Measurements from ENCODE around the gene ATP5IF1. TPM values are rescaled to one million over a fixed set of nuclear protein-coding genes. Genes with fewer than 3 reads are reported as not detected.

Gene ATP5IF1
- total RNA-seq, 6 donors from 2014 or later = 86.1 to 320 (median 186) TPM

DNA sequence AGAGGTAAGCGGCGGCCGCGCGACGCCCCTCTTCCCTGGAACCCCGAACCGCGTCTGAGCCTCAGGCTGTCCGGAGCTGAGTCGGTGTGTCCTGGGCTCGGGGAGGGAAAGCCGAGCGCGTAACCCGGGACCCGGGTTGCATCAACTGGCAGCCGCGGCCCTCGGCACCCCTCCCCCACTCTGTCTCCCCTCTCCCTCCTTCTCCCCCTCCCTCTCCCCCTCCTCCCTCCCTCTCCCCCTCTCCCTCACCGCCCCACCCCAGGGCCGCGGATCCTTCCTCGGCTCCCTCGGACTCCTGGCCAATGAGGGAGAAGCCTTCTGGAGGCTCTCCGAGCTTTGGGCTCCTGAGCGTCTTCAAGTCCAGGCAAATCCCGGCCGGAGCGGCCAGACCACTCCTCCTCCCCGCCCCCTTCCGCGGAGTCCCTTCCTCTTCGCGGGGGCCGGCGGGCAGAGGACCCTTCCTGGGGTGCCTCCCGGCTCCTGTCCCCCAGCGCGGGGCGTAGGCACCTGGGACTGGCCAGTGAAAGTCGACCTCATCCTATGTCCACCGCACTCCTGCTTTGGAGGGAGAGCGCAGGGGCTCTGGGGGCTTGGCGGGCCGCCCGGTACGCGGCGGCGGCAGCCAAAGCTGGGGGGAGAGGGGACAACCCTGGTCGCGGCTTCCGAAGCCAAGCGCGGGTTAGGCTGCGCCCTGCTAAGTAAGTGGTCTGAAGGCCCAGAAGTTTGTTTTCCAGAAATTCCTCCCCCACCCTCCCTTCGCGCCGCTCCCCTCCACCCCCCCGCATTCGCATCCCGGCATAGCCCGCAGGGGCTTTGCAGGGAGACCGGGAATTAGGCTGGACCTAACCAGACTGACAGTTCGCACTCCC lies 24.2 kb downstream of the ATP5IF1 start:
- ATAC-seq (ENCODE audit: low FRiP score in 2 of 2) = peak; percentile 83 to 86

DNA sequence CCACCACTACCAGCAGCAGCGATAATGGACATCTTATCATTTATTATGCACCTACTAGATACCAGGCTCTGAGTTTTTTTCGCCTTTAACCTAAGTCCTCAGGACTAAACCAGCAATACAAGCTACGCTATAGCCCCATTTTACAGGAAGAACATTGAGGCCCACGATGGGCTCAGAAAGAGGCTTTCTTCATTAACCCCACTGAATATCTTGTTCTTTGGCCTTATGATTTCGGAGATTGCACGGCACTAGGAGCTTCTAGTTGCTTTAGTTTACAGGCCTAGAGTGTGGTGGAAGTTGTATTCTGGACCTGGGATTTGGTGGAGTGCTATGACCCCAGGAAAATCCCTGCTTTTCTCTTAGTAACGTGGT lies 24.9 kb downstream of the ATP5IF1 start:
- peak overlapping the region in 1 of 4 donors; percentile 92 for H3K27ac ChIP-seq
- 71% methylated on average over 7 of the region's 7 CpGs for WGBS, 2 donors
- ATAC-seq (ENCODE audit: low FRiP score in 2 of 2) = no peak

More for the DNA sequence above, 24.2 kb downstream of the ATP5IF1 start:
- H3K4me1 ChIP-seq = peaks cover 15 to 32% (median 26%) of the 10 kb centered on the region in 4 donors
- H3K27me3 ChIP-seq = no peaks in the 10 kb centered on the region
- TF ChIP-seq POLR2AphosphoS5 (IDR thresholded peaks at IDR 0.05) = peak in 1 of 2 donors; percentile 33
- TF ChIP-seq EP300 (IDR thresholded peaks at IDR 0.05) = no peak
- no peaks in the 10 kb centered on the region for H3K36me3 ChIP-seq
- peak overlapping the region; percentile 89 to 93 (median 90) for H3K27ac ChIP-seq
- 3% methylated on average over 19 to 36 of the region's 66 CpGs for WGBS, 2 donors
- peak; percentile 87 to 89 for DNase-seq
- no peaks in the 10 kb centered on the region for H3K9me3 ChIP-seq
- H3K4me3 ChIP-seq = peak overlapping the region; percentile 68 to 95 (median 86)

DNA sequence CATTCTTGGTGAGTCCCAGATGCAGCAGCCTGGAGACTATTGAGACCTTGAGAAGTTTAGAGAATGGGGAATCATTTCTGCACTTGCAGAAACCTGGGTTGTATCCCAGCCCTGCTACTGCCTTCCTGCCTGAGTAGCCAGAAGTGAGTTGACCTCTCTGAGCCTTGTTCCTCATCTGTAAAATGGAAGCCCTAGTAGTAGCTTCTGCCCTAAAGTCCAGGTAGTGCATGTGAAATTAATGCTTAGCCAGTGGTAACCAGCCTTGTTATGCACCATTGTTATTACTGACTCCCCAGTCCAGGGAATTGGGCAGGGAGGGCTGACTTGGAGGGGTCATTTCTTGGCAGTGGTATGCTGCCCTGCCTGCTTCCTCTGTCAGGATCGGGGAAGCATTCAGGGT lies 29.0 kb downstream of the ATP5IF1 start:
- peaks cover 9 to 31% (median 20%) of the 10 kb centered on the region in 4 donors for H3K4me1 ChIP-seq
- no peak overlapping the region for H3K27ac ChIP-seq
- DNase-seq = no peak
- H3K36me3 ChIP-seq = peaks cover 0 to 3% (median 0%) of the 10 kb centered on the region in 4 donors
- no peak for ATAC-seq (ENCODE audit: low FRiP score in 2 of 2)
- no peak overlapping the region for H3K4me3 ChIP-seq
- no peaks in the 10 kb centered on the region for H3K27me3 ChIP-seq
- no peaks in the 10 kb centered on the region for H3K9me3 ChIP-seq
- 73 to 90% methylated on average over 1 of the region's 1 CpG for WGBS, 2 donors
- no peak for TF ChIP-seq POLR2AphosphoS5 (IDR thresholded peaks at IDR 0.05)
- no peak for TF ChIP-seq EP300 (IDR thresholded peaks at IDR 0.05)
- no peak for TF ChIP-seq CTCF (IDR thresholded peaks at IDR 0.05)
- TF ChIP-seq POLR2A (IDR thresholded peaks at IDR 0.05) = no peak

More for the DNA sequence above, 24.9 kb downstream of the ATP5IF1 start:
- DNase-seq = no peak
- no peaks in the 10 kb centered on the region for H3K9me3 ChIP-seq
- H3K36me3 ChIP-seq = no peaks in the 10 kb centered on the region
- H3K4me3 ChIP-seq = peak overlapping the region; percentile 68 to 95 (median 86)
- H3K4me1 ChIP-seq = peaks cover 15 to 37% (median 26%) of the 10 kb centered on the region in 4 donors
- H3K27me3 ChIP-seq = no peaks in the 10 kb centered on the region
- no peak for TF ChIP-seq POLR2A (IDR thresholded peaks at IDR 0.05)
- TF ChIP-seq EP300 (IDR thresholded peaks at IDR 0.05) = no peak
- no peak for TF ChIP-seq POLR2AphosphoS5 (IDR thresholded peaks at IDR 0.05)

DNA sequence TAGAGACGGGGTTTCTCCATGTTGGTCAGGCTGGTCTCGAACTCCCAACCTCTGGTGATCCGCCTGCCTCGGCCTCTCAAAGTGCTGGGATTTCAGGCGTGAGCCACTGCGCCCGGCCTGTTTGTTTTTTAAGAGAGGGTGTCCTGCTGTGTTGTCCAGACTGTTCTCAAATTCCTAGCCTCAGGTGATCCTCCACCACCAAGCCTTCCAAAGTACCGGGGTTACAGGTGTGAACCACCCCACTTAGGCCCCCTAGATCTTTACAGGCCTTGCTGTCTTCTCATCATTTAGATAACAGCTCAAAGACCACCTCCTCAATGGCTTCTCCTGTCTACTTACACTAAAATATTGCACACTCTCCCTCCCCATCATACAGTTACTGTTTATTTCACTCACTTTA lies 29.7 kb downstream of the ATP5IF1 start:
- Histone ChIP-seq H3K27ac (no peak overlapping the region), H3K9me3 (no peaks in the 10 kb centered on the region), H3K27me3 (no peaks in the 10 kb centered on the region), H3K4me3 (no peak overlapping the region), H3K36me3 (peaks cover 0 to 7% (median 0%) of the 10 kb centered on the region in 4 donors), H3K4me1 (peaks cover 9 to 28% (median 18%) of the 10 kb centered on the region in 4 donors)
- DNase-seq (no peak), ATAC-seq (ENCODE audit: low FRiP score in 2 of 2) (no peak)
- 91 to 92% methylated on average over 8 of the region's 8 CpGs for whole genome bisulfite sequencing, 2 donors
- TF ChIP-seq POLR2AphosphoS5 (IDR thresholded peaks at IDR 0.05) = no peak
- no peak for TF ChIP-seq POLR2A (IDR thresholded peaks at IDR 0.05)
- no peak for TF ChIP-seq EP300 (IDR thresholded peaks at IDR 0.05)
- TF ChIP-seq CTCF (IDR thresholded peaks at IDR 0.05) = no peak

- TF ChIP-seq CTCF (IDR thresholded peaks at IDR 0.05) = no peak
- Histone ChIP-seq H3K4me3 (no peak overlapping the region), H3K9me3 (no peaks in the 10 kb centered on the region), H3K4me1 (peaks cover 0 to 14% (median 7%) of the 10 kb centered on the region in 4 donors), H3K36me3 (peaks cover 0 to 20% (median 3%) of the 10 kb centered on the region in 4 donors), H3K27ac (no peak overlapping the region), H3K27me3 (no peaks in the 10 kb centered on the region)
- ATAC-seq (ENCODE audit: low FRiP score in 2 of 2) (no peak), DNase-seq (no peak)
- 68 to 86% methylated on average over 5 of the region's 5 CpGs for WGBS, 2 donors
These were observed 31.0 kb downstream of the ATP5IF1 start for GRCh38 chr1:28266920-28267322.

Measured in upper lobe of left lung (tissue), 6 donors.